NCI-H510A treated with DMSO at 0.1 percent for 48 hours (cell line): ENCODE results near the gene CHRNB1.
A peak's percentile ranks its signal among the peaks of the same experiment; 100 is the strongest.

Experiments
- DNase-seq: peaks from one replicate; lab custom pipeline; 2025; lab: John Stamatoyannopoulos, UW

CHRNB1 gene

DNA sequence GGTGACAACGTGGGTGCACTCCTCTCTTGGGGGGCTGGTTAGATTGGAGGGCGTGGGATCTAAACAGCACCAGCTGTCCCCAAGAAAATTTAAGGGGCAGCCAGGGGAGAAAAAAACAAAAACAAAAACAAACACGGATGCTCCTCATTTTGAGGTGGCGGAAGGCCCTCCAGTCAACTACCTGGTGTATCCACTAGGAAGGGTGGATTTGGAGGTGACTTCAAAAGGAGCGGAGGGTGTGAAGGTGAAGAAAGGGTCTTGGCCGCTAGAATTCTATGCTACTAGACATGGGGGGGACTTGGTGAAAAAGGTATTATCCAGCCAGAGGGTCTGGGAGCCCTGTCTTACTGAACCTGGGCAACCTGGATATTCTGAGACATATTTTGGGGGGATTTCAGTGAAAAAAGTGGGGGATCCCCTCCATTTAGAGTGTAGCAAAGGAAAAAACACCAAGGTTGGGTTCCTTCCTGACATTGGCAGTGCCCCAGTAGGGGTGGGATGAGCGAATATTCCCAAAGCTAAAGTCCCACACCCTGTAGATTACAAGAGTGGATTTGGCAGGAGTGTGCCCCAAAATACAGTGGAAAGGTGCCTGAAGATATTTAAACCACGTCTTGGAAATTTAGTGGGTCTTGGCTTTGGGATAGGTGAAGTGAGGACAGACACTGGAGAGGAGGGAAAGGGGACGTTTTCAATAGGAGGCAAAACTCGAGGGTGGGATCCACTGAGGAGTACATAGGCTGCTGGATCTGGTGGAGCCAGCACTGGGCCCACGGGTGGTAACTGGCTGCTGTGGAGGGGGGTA is 6.0 kb upstream of the CHRNB1 start:
- no peak for DNase-seq

DNA sequence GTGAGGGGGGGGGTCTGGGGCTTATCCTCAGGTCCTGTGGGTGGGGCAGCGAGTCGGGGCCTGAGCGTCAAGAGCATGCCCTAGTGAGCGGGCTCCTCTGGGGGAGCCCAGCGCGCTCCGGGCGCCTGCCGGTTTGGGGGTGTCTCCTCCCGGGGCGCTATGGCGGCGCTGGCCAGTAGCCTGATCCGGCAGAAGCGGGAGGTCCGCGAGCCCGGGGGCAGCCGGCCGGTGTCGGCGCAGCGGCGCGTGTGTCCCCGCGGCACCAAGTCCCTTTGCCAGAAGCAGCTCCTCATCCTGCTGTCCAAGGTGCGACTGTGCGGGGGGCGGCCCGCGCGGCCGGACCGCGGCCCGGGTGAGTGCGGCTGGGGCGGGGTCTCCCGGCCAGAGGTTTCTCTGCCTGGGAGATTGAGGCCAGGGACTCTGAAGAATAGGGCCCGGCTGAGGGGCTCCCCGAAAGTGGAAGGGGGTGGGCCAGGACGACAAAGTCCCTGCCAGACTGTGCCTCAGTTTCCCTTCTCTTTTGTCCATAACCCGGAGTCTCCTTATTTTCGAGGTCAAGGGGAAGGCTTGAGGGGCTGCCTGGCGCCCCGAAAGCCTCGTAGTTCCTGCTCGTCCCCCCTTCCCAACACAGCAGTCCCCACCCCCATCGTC is 5.3 kb upstream of the CHRNB1 start, which contains the start of gene FGF11:
Gene FGF11 (plus strand): TSS at position 51 of the 651 bp plus-strand sequence. CDS start 109 bp downstream, at position 160.
- no peak for DNase-seq

DNA sequence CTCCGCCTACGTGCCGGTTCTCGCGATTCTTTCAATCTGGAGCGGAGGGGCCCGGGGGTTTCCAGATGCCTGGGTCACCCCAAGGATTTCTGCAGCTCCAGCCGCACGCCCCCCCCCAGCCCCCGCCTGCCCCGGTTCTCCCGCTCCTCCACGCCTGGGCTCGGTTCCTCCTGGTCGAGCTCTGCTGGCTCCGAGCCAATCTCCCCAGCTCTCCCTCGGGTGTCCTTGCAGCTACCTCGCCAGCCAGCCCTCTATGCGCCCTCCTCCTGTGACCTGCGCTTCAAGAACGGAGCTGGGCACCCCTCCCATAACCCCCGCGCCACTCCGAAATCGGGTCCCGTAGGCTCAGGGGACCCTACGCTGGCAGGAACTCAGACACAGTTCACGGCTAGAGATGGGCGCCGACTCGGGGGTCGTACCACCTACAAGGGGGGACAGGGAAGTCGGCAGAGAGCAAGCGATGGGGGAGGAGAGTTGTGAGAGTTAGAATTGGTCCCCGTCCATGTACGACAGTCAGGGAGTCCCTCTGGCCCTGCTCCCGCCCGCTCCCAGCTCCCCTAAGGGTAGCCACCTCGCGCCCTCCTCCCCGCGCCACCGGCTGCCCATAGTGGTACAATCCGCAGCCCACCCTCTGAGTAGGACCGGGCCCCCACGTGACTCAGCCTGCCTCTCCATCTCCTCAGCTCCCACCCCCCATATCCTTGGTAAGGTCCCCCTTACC is 4.6 kb upstream of the CHRNB1 start:
- DNase-seq = peak; percentile 11

GRCh38 chr17:7440834-7441195 is 4.0 kb upstream of the CHRNB1 start:
- no peak for DNase-seq

GRCh38 chr17:7441266-7441665 is 3.6 kb upstream of the CHRNB1 start:
- no peak for DNase-seq

GRCh38 chr17:7442142-7442541 is 2.7 kb upstream of the CHRNB1 start:
- no peak for DNase-seq

- DNase-seq = no peak
These were observed 1.1 kb upstream of the CHRNB1 start for GRCh38 chr17:7443499-7444485.

- DNase-seq = peak; percentile 78
These were observed 733 bp downstream of the CHRNB1 start for GRCh38 chr17:7445619-7445968.

- DNase-seq = no peak
These were observed 3.6 kb downstream of the CHRNB1 start for GRCh38 chr17:7448461-7448860.

DNA sequence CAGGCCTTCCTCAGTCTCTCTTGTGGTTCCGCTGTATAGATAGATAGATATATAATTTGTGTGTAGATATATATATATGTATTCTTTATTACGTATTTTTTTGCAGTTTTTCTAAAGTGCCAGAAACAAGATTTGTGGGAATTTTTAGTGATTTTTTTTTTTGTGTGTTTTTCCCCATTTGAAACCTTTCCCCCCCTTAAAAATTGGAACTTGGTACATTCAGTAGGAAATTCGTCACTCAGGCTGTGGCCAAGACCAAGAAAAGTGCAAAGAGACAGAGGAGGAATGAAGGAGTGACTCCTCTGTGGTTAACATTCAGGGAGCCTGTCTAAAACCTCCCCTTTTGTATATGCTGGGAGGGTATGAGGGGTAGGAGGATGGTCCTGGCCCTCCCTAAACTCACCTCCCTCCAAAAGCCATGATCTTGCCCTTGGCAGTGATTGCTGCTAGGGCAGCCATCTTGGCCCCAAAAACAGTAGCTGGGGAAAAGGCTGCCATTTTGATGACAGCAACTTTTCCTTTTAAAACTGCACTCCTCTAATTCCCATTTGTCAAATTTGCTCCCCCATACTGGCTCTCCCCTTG is 15.2 kb downstream of the CHRNB1 start:
- DNase-seq = no peak

DNA sequence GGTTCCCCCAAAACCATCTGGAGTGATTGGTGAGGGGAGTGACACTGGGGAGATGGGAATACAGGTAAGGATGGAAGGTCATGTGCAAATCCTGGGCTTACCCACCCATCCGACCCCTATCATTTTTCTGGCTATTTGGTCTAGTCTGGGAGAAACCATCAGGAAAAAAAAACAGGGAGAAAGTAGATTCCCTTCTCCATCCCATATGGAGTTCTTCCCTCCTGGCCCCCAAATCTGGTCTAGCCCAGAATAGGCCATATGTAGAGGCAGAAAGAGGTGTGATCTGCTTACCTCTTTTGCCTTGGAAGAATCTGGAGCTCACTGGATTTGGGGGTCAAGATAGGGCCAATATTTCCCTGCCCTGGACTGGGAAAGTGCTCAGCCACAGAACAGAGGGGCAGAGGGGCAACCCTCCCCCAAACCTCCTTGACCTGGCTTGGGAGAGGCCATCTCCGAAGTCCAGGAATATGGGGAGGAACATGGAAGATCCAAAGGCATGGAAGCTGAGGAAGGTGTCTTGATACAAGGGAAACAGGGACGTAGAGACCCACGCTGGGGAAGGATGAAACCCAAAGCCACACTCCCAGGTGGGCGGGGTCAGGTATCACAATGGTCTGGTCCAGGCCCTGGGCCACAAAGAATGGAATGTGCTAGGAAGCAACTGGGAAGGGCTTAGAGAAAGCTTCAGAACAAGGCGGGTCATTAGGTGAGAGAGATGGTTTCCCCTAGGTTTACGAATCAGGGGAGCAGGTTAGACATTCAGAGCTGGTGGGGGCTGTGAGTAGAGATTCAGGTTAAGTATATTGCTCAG is 16.2 kb downstream of the CHRNB1 start:
- no peak for DNase-seq

- no peak for DNase-seq
These were observed 17.9 kb downstream of the CHRNB1 start for GRCh38 chr17:7462474-7463371.

DNA sequence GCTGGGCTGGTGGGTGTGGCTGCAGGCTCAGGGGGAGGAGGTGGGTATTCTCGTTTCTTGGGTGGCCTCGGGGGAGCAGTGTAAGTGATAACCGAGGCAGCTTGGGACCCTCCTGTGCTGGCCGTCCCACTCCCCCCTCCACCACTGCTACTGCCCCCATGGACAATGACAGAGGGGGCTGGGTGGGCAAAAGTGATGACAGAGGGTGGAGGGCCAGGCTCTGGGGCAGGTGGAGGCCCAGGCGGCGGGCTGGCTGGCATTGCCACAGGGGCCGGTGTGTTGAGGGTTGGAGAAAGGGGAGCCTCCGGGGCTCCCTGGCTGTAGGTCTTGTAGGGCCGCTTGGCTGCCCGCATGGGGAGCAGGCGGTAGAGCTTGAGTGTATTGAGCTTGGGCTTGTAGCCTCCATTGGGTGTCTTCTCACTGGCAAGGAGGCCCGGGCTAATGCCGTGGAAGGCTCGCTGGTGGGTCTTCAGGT is 18.5 kb downstream of the CHRNB1 start:
- DNase-seq = no peak

GRCh38 chr17:7464081-7464480 is 19.2 kb downstream of the CHRNB1 start:
- no peak for DNase-seq

DNA sequence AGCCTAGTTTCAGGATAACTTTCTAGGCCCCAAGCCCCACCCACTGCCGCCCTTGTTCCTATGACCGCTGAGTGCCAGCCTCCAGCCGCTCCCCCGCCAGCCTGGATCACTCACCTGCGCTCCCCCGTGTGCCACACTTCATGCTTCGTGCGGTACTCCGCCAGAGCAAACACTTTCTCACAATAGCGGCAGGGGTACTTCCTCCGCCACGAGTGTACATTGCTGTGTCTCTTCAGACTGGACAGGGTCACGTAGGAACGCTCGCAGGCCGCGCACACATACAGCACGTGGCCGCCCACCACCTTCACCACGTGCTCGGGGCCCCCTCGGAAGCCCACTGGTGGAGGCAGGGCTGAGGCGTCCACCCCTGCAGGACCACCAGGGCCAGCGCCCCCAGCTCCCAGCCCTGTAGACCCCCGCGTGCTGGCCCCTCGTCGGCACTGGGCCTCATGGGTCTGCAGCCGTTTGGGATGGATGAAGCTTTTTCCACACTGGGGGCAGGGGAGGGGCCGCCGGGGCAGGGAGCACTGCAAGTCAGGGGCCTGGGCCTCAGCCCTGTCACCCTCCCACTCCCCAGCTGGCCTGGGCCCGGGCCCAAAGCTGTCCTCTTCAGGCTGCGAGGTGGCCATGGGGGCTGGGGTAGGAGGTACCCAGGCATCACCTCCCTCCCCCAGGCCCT is 20.9 kb downstream of the CHRNB1 start:
- DNase-seq = no peak

- no peak for DNase-seq
These were observed 21.4 kb downstream of the CHRNB1 start for GRCh38 chr17:7466318-7466638.

GRCh38 chr17:7466639-7467341 is 21.9 kb downstream of the CHRNB1 start:
- DNase-seq = no peak

DNA sequence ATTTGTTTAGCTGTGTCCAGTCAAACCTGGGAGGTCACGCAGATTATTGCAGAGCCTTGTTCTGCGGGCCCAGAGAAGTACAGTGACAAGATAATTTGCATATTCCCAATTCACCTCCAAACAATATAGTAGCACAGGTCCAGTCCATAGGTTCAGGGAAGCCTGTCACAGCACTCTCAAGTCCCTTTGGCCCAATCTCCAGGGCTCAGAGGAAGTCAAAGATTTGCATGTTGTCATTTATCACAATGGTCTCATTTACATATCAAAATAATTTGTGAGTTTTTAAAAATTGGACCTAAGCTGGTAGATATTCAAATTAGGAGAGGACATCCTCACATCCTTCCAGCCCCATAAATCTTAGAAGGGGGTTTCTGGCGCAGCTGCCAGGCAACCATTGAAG is 22.6 kb downstream of the CHRNB1 start:
- DNase-seq = no peak
